Right renal pelvis (tissue), 4 donors: ENCODE data around the gene CHN2. TPM values are rescaled to one million over a fixed set of nuclear protein-coding genes. Genes with fewer than 3 reads are reported as not detected.

Experiments used
- DNase-seq, 4 donors: peaks; one replicate each; pipeline ENCODE4 v3.0.0-alpha.2; 2013; ENCODE audit warnings: low read depth in 4 of 4, low spot score in 3 of 4, missing footprints in 1 of 4
- polyA plus RNA-seq, 4 donors: library from polyadenylated mRNA; unstranded; fragments of 120-200 nt; gene quantifications; one replicate each; pipeline ENCODE4 v1.2.1, GENCODE V29; 2013; ENCODE audit not compliant: insufficient read length in 4 of 4

The CHN2 gene
- polyA plus RNA-seq, 4 donors = 10.5 to 23.1 (median 17.6) TPM

GRCh38 chr7:29354340-29354739, 159.8 kb downstream of the CHN2 start:
- no peak for DNase-seq

- DNase-seq = no peak
These were observed 160.8 kb downstream of the CHN2 start for GRCh38 chr7:29355388-29355787.

- DNase-seq = no peak
These were observed 162.1 kb downstream of the CHN2 start for GRCh38 chr7:29356631-29357030.

GRCh38 chr7:29359482-29360093, 165.0 kb downstream of the CHN2 start:
- no peak for DNase-seq

GRCh38 chr7:29360633-29361625, 166.4 kb downstream of the CHN2 start:
- no peak for DNase-seq

- DNase-seq = no peak
These were observed 167.8 kb downstream of the CHN2 start for GRCh38 chr7:29362380-29362779.

GRCh38 chr7:29363636-29364425, 169.3 kb downstream of the CHN2 start:
- no peak for DNase-seq

- DNase-seq = no peak
These were observed 170.1 kb downstream of the CHN2 start for GRCh38 chr7:29364661-29365060.

GRCh38 chr7:29365423-29365822, 170.8 kb downstream of the CHN2 start:
- DNase-seq = no peak

GRCh38 chr7:29367784-29368183, 173.2 kb downstream of the CHN2 start:
- DNase-seq = no peak

GRCh38 chr7:29369909-29370488, 175.4 kb downstream of the CHN2 start:
- no peak for DNase-seq

GRCh38 chr7:29370531-29371314, 176.1 kb downstream of the CHN2 start:
- no peak for DNase-seq

- no peak for DNase-seq
These were observed 176.9 kb downstream of the CHN2 start for GRCh38 chr7:29371472-29371871.

GRCh38 chr7:29372351-29373090, 177.9 kb downstream of the CHN2 start:
- DNase-seq = no peak

GRCh38 chr7:29375641-29376562, 181.3 kb downstream of the CHN2 start:
- no peak for DNase-seq

- no peak for DNase-seq
These were observed 183.1 kb downstream of the CHN2 start for GRCh38 chr7:29377718-29378117.

GRCh38 chr7:29379551-29379950, 185.0 kb downstream of the CHN2 start:
- no peak for DNase-seq
